HK-2 (cell line): ENCODE results near the gene NEIL1.
"Not testable (repeated sequence)": the region's sequence is repeated elsewhere in the genome, so short reads cannot be mapped to it uniquely, and the experiment has no call there.

Experiments used
- DNase-seq: peaks from one replicate; pipeline ENCODE4 v3.0.0-alpha.2; 2018; ENCODE audit not compliant: unreplicated experiment

NEIL1 gene

GRCh38 chr15:75346796-75347221, at the start of gene NEIL1:
Gene NEIL1 (plus strand): TSS chr15:75347039. CDS start chr15:75348906, 1,867 bp downstream.
- DNase-seq, result no peak

GRCh38 chr15:75298541-75299310, 48.1 kb upstream of the NEIL1 start:
- not testable (repeated sequence) for DNase-seq

- not testable (repeated sequence) for DNase-seq
Observed at GRCh38 chr15:75299311-75299688, 47.5 kb upstream of the NEIL1 start.

- not testable (repeated sequence) for DNase-seq
Observed at GRCh38 chr15:75300026-75300425, 46.8 kb upstream of the NEIL1 start.

GRCh38 chr15:75302318-75302717, 44.5 kb upstream of the NEIL1 start:
- no peak for DNase-seq

- not testable (repeated sequence) for DNase-seq
Observed at GRCh38 chr15:75302753-75303152, 44.1 kb upstream of the NEIL1 start.

- DNase-seq, result no peak
Observed at GRCh38 chr15:75306188-75306587, 40.7 kb upstream of the NEIL1 start.

- peak; percentile 28 for DNase-seq
Observed at GRCh38 chr15:75307778-75308390, 39.0 kb upstream of the NEIL1 start.

- no peak for DNase-seq
Observed at GRCh38 chr15:75309711-75310110, 37.1 kb upstream of the NEIL1 start.

GRCh38 chr15:75312548-75312947, 34.3 kb upstream of the NEIL1 start:
- not testable (repeated sequence) for DNase-seq

- no peak for DNase-seq
Observed at GRCh38 chr15:75313116-75313845, 33.6 kb upstream of the NEIL1 start.

- DNase-seq, result no peak
Observed at GRCh38 chr15:75314552-75315290, 32.1 kb upstream of the NEIL1 start.

- DNase-seq, result not testable (repeated sequence)
Observed at GRCh38 chr15:75319231-75319897, 27.5 kb upstream of the NEIL1 start.

GRCh38 chr15:75321711-75322110, 25.1 kb upstream of the NEIL1 start:
- no peak for DNase-seq

- DNase-seq, result no peak
Observed at GRCh38 chr15:75325922-75326321, 20.9 kb upstream of the NEIL1 start.

GRCh38 chr15:75327005-75327404, 19.8 kb upstream of the NEIL1 start:
- no peak for DNase-seq

GRCh38 chr15:75327491-75327890, 19.3 kb upstream of the NEIL1 start:
- no peak for DNase-seq

- no peak for DNase-seq
Observed at GRCh38 chr15:75328493-75329314, 18.1 kb upstream of the NEIL1 start.

- no peak for DNase-seq
Observed at GRCh38 chr15:75329571-75329970, 17.3 kb upstream of the NEIL1 start.

- DNase-seq, result not testable (repeated sequence)
Observed at GRCh38 chr15:75332093-75332492, 14.7 kb upstream of the NEIL1 start.
